Natural killer cell treated with Interleukin-12 subunit alpha and Interleukin-12 subunit beta and Interleukin-15 and Interleukin-18, amount 100 ng/mL, for 72 hours (primary cell): ENCODE measurements around the gene ITPKB. TPM values are rescaled to one million over a fixed set of nuclear protein-coding genes. Genes with fewer than 3 reads are reported as not detected.
A peak's percentile ranks its signal among the peaks of the same experiment; 100 is the strongest.
"Not testable (repeated sequence)": the region's sequence is repeated elsewhere in the genome, so short reads cannot be mapped to it uniquely, and the experiment has no call there.

Source experiments
- ATAC-seq, 2 donors: fragments of 150-1000 bp; cut with Tn5 transposase in 1 of 2; sonication (Bioruptor Pico), chemical (Tn5 transposase) in 1 of 2; 2 replicates each; pipeline ENCODE4 v1.10.0; 2021
- DNase-seq: peaks from one replicate; pipeline ENCODE4 v3.0.0; 2022; ENCODE audit warnings: low spot score
- H3K27ac Mint-ChIP-seq, 2 donors: 1 replicate in 1 of 2; 2 replicates in 1 of 2; pipeline ENCODE4 v1.8.0; 2022; ENCODE audit warnings: mixed read lengths in 2 of 2, mild to moderate bottlenecking in 1 of 2, moderate library complexity in 1 of 2
- H3K27me3 Mint-ChIP-seq, 2 donors: 1 replicate in 1 of 2; 2 replicates in 1 of 2; pipeline ENCODE4 v1.8.0; 2022; ENCODE audit warnings: mixed read lengths in 2 of 2
- H3K36me3 Mint-ChIP-seq: one replicate; pipeline ENCODE4 v1.8.0; 2022; ENCODE audit warnings: mixed read lengths
- H3K4me1 Mint-ChIP-seq, 2 donors: 1 replicate in 1 of 2; 2 replicates in 1 of 2; pipeline ENCODE4 v1.8.0; 2022; ENCODE audit warnings: low read depth in 2 of 2, mixed read lengths in 2 of 2, mild to moderate bottlenecking in 1 of 2
- H3K4me3 Mint-ChIP-seq: one replicate; pipeline ENCODE4 v1.8.0; 2022; ENCODE audit warnings: mixed read lengths
- H3K9me3 Mint-ChIP-seq: 2 replicates; pipeline ENCODE4 v1.8.0; 2022; ENCODE audit warnings: mixed read lengths
- total RNA-seq, 2 donors: library from RNA; stranded (reverse); gene quantifications; one replicate each; pipeline ENCODE4 v1.2.3, GENCODE V29; 2022

ITPKB gene
- total RNA-seq, 2 donors from 2014 or later, result 27.2 to 35.2 TPM

GRCh38 chr1:226615876-226616275, 123.2 kb downstream of the ITPKB start:
- Mint-ChIP-seq H3K9me3 (no peaks in the 10 kb centered on the region), H3K4me3 (no peak overlapping the region), H3K27ac (no peak overlapping the region), H3K27me3 (no peaks in the 10 kb centered on the region), H3K36me3 (no peaks in the 10 kb centered on the region), H3K4me1 (no peaks in the 10 kb centered on the region)
- ATAC-seq, result no peak
- DNase-seq, result peak; percentile 15

- H3K36me3 Mint-ChIP-seq, H3K4me1 Mint-ChIP-seq, H3K9me3 Mint-ChIP-seq, H3K27me3 Mint-ChIP-seq, H3K4me3 Mint-ChIP-seq, ATAC-seq, DNase-seq, H3K27ac Mint-ChIP-seq: not testable (repeated sequence)
Observed at GRCh38 chr1:226611980-226612379, 127.1 kb downstream of the ITPKB start.

GRCh38 chr1:226611301-226611700, 127.8 kb downstream of the ITPKB start:
- H3K4me1 Mint-ChIP-seq, result no peaks in the 10 kb centered on the region
- H3K4me3 Mint-ChIP-seq, result no peak overlapping the region
- no peak for ATAC-seq
- no peak overlapping the region for H3K27ac Mint-ChIP-seq
- H3K9me3 Mint-ChIP-seq, result no peaks in the 10 kb centered on the region
- no peaks in the 10 kb centered on the region for H3K27me3 Mint-ChIP-seq
- no peaks in the 10 kb centered on the region for H3K36me3 Mint-ChIP-seq
- DNase-seq, result peak; percentile 51

GRCh38 chr1:226610671-226611070, 128.4 kb downstream of the ITPKB start:
- ATAC-seq (no peak), DNase-seq (peak; percentile 29)
- Mint-ChIP-seq H3K4me3 (no peak overlapping the region), H3K4me1 (no peaks in the 10 kb centered on the region), H3K27ac (no peak overlapping the region), H3K27me3 (no peaks in the 10 kb centered on the region), H3K9me3 (no peaks in the 10 kb centered on the region), H3K36me3 (no peaks in the 10 kb centered on the region)

GRCh38 chr1:226609836-226610455, 129.1 kb downstream of the ITPKB start:
- ATAC-seq (no peak), DNase-seq (peak; percentile 63)
- Mint-ChIP-seq H3K36me3 (no peaks in the 10 kb centered on the region), H3K4me1 (no peaks in the 10 kb centered on the region), H3K27me3 (no peaks in the 10 kb centered on the region), H3K27ac (no peak overlapping the region), H3K9me3 (no peaks in the 10 kb centered on the region), H3K4me3 (no peak overlapping the region)

- DNase-seq, result peak; percentile 64
- Mint-ChIP-seq H3K36me3 (no peaks in the 10 kb centered on the region), H3K27me3 (no peaks in the 10 kb centered on the region), H3K9me3 (no peaks in the 10 kb centered on the region), H3K4me1 (no peaks in the 10 kb centered on the region), H3K27ac (no peak overlapping the region), H3K4me3 (no peak overlapping the region)
- peak; percentile 68 to 73 for ATAC-seq
Observed at GRCh38 chr1:226608699-226609505, 130.2 kb downstream of the ITPKB start.

GRCh38 chr1:226607821-226608220, 131.3 kb downstream of the ITPKB start:
- H3K27me3 Mint-ChIP-seq, result no peaks in the 10 kb centered on the region
- no peaks in the 10 kb centered on the region for H3K9me3 Mint-ChIP-seq
- no peaks in the 10 kb centered on the region for H3K36me3 Mint-ChIP-seq
- ATAC-seq, result no peak
- peak; percentile 37 for DNase-seq
- no peaks in the 10 kb centered on the region for H3K4me1 Mint-ChIP-seq
- no peak overlapping the region for H3K27ac Mint-ChIP-seq
- H3K4me3 Mint-ChIP-seq, result no peak overlapping the region

GRCh38 chr1:226607268-226607660, 131.8 kb downstream of the ITPKB start:
- DNase-seq (peak; percentile 12), ATAC-seq (no peak)
- Mint-ChIP-seq H3K36me3 (no peaks in the 10 kb centered on the region), H3K9me3 (no peaks in the 10 kb centered on the region), H3K27ac (no peak overlapping the region), H3K4me1 (no peaks in the 10 kb centered on the region), H3K4me3 (no peak overlapping the region), H3K27me3 (no peaks in the 10 kb centered on the region)

GRCh38 chr1:226606311-226607267, 132.5 kb downstream of the ITPKB start:
- Mint-ChIP-seq H3K36me3 (no peaks in the 10 kb centered on the region), H3K27ac (no peak overlapping the region), H3K9me3 (no peaks in the 10 kb centered on the region), H3K27me3 (no peaks in the 10 kb centered on the region), H3K4me1 (no peaks in the 10 kb centered on the region), H3K4me3 (no peak overlapping the region)
- DNase-seq (peak; percentile 51), ATAC-seq (no peak)

- no peak for ATAC-seq
- peak; percentile 55 for DNase-seq
- Mint-ChIP-seq H3K4me1 (no peaks in the 10 kb centered on the region), H3K9me3 (no peaks in the 10 kb centered on the region), H3K36me3 (no peaks in the 10 kb centered on the region), H3K4me3 (no peak overlapping the region), H3K27me3 (no peaks in the 10 kb centered on the region), H3K27ac (no peak overlapping the region)
Observed at GRCh38 chr1:226605318-226605950, 133.6 kb downstream of the ITPKB start.

GRCh38 chr1:226604560-226605317, 134.3 kb downstream of the ITPKB start:
- Mint-ChIP-seq H3K4me1 (no peaks in the 10 kb centered on the region), H3K36me3 (no peaks in the 10 kb centered on the region), H3K9me3 (no peaks in the 10 kb centered on the region), H3K27me3 (no peaks in the 10 kb centered on the region), H3K27ac (no peak overlapping the region), H3K4me3 (no peak overlapping the region)
- DNase-seq (peak; percentile 57), ATAC-seq (no peak)

- Mint-ChIP-seq H3K4me3 (no peak overlapping the region), H3K4me1 (no peaks in the 10 kb centered on the region), H3K36me3 (no peaks in the 10 kb centered on the region), H3K9me3 (no peaks in the 10 kb centered on the region), H3K27ac (no peak overlapping the region), H3K27me3 (no peaks in the 10 kb centered on the region)
- ATAC-seq (no peak), DNase-seq (peak; percentile 52)
Observed at GRCh38 chr1:226603858-226604559, 135.1 kb downstream of the ITPKB start.
